HFF-Myc (cell line): Measurements from ENCODE around the gene PITX1.

Source experiments
- DNase-seq: peaks from one replicate; pipeline ENCODE4 v3.0.0-alpha.2; 2011; ENCODE audit warnings: low read depth; ENCODE audit errors: extremely low read depth
- H3K4me3 ChIP-seq: replicated peaks from 2 replicates; pipeline ENCODE4 v1.5.1; 2011; ENCODE audit warnings: low read depth, mild to moderate bottlenecking, control low read depth, low read length
- CTCF ChIP-seq: IDR thresholded peaks from 2 replicates; pipeline ENCODE4 v1.5.1; 2012; ENCODE audit warnings: mild to moderate bottlenecking, low read depth, low read length, control low read depth; ENCODE audit errors: missing control alignments

The PITX1 gene

GRCh38 chr5:135015942-135016341, 18.1 kb downstream of the PITX1 start:
- no peak for TF ChIP-seq CTCF
- no peak for DNase-seq

GRCh38 chr5:135013947-135014570, 20.0 kb downstream of the PITX1 start:
- no peak overlapping the region for H3K4me3 ChIP-seq
- TF ChIP-seq CTCF = no peak
- DNase-seq = no peak

More at GRCh38 chr5:135015942-135016341, 18.1 kb downstream of the PITX1 start:
- H3K4me3 ChIP-seq = no peak overlapping the region

- no peak overlapping the region for H3K4me3 ChIP-seq
- DNase-seq = no peak
- no peak for TF ChIP-seq CTCF
Measured at GRCh38 chr5:135013445-135013844, 20.6 kb downstream of the PITX1 start.

- no peak for DNase-seq
- TF ChIP-seq CTCF = no peak
- no peak overlapping the region for H3K4me3 ChIP-seq
Measured at GRCh38 chr5:135012951-135013391, 21.1 kb downstream of the PITX1 start.

- no peak for DNase-seq
- no peak for TF ChIP-seq CTCF
Measured at GRCh38 chr5:135012033-135012588, 21.9 kb downstream of the PITX1 start.

GRCh38 chr5:135011355-135012032, 22.5 kb downstream of the PITX1 start:
- DNase-seq = no peak
- H3K4me3 ChIP-seq = no peak overlapping the region
- no peak for TF ChIP-seq CTCF

More at GRCh38 chr5:135012033-135012588, 21.9 kb downstream of the PITX1 start:
- H3K4me3 ChIP-seq = no peak overlapping the region
